Upper lobe of left lung (tissue), 4 donors: Measurements from ENCODE around the gene THEMIS.

ENCODE experiments used
- EP300 ChIP-seq, 4 donors: sonication (generic); formaldehyde crosslinking; IDR thresholded peaks; one replicate each; pipeline ENCODE4 v1.5.1; 2017; ENCODE audit warnings: antibody characterized with exemption in 4 of 4, control low read depth in 2 of 4
- TF ChIP-seq, protein P1 (sequence below), 6 experiments: fragments of 450-650 bp in 4 of 6; fragments of 200-600 bp in 2 of 6; sonication (generic) in 2 of 6; IDR thresholded peaks; one replicate each; pipeline ENCODE4 v1.5.1; 2016 to 2019; ENCODE audit warnings: antibody characterized with exemption in 6 of 6

DNA sequence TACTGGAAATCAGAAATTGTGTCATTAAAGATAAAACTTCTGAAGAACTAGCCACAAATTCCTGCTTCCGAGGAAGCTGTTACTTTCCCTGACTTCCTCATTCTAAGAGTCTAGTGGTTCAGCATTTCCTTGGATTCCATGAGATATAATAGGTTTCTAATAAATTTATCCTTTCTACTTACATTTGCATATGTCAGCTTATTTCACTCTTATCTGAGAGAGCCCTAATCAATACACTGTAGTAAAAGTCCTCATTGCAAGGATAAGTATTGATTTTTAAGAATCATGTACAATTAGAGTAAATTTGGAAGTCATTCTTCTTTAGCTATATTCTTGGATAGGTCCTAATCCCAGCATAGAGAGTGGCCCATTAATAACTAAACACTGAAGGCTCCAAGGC, 16.9 kb upstream of the THEMIS start:
- no peak for TF ChIP-seq EP300 (IDR thresholded peaks at IDR 0.05)
- TF ChIP-seq, protein P1, sequence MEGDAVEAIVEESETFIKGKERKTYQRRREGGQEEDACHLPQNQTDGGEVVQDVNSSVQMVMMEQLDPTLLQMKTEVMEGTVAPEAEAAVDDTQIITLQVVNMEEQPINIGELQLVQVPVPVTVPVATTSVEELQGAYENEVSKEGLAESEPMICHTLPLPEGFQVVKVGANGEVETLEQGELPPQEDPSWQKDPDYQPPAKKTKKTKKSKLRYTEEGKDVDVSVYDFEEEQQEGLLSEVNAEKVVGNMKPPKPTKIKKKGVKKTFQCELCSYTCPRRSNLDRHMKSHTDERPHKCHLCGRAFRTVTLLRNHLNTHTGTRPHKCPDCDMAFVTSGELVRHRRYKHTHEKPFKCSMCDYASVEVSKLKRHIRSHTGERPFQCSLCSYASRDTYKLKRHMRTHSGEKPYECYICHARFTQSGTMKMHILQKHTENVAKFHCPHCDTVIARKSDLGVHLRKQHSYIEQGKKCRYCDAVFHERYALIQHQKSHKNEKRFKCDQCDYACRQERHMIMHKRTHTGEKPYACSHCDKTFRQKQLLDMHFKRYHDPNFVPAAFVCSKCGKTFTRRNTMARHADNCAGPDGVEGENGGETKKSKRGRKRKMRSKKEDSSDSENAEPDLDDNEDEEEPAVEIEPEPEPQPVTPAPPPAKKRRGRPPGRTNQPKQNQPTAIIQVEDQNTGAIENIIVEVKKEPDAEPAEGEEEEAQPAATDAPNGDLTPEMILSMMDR (IDR thresholded peaks at IDR 0.05): no peak
